A673 (cell line): ENCODE measurements around the gene OR4C15.

Experiments
- EZH2 ChIP-seq: fragments of 200-600 bp; sonication (generic); IDR thresholded peaks from 2 replicates; pipeline ENCODE4 v1.6.1; 2017; ENCODE audit warnings: borderline replicate concordance, low read depth, mild to moderate bottlenecking, mixed read lengths, antibody characterized with exemption, low read length; ENCODE audit not compliant: poor library complexity, severe bottlenecking
- TF ChIP-seq, protein P1 (sequence below): fragments of 300-800, 200-600 bp; sonication (generic); conservative IDR thresholded peaks from 2 replicates; pipeline ENCODE4 v1.5.1; 2017; ENCODE audit warnings: low read depth, mild to moderate bottlenecking, antibody characterized with exemption, low read length, moderate library complexity, mixed read lengths

DNA sequence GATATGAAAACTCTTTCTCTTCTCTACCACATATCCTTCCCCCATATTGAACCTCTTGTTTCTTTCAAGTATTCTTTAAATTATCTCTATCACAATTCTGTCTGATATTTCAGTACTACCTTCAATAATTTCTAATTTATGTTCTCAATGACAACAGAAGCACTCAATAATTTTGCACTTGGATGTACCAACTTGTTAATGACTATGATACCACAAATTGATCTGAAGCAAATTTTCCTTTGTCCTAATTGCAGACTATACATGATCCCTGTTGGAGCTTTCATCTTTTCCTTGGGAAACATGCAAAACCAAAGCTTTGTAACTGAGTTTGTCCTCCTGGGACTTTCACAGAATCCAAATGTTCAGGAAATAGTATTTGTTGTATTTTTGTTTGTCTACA lies at the start of gene OR4C15:
- TF ChIP-seq, protein P1, sequence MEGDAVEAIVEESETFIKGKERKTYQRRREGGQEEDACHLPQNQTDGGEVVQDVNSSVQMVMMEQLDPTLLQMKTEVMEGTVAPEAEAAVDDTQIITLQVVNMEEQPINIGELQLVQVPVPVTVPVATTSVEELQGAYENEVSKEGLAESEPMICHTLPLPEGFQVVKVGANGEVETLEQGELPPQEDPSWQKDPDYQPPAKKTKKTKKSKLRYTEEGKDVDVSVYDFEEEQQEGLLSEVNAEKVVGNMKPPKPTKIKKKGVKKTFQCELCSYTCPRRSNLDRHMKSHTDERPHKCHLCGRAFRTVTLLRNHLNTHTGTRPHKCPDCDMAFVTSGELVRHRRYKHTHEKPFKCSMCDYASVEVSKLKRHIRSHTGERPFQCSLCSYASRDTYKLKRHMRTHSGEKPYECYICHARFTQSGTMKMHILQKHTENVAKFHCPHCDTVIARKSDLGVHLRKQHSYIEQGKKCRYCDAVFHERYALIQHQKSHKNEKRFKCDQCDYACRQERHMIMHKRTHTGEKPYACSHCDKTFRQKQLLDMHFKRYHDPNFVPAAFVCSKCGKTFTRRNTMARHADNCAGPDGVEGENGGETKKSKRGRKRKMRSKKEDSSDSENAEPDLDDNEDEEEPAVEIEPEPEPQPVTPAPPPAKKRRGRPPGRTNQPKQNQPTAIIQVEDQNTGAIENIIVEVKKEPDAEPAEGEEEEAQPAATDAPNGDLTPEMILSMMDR: no peak
- TF ChIP-seq EZH2: no peak
